Endothelial cell of umbilical vein (primary cell): ENCODE measurements around the gene NFIA. TPM values are rescaled to one million over a fixed set of nuclear protein-coding genes. Genes with fewer than 3 reads are reported as not detected.

Experiments
- BruUV-seq: library from RNA; stranded (reverse); fragments of 400-500 nt; replicated peaks from 2 replicates; lab custom pipeline; 2021; lab: Mats Ljungman, UMichigan
- CTCF ChIA-PET: fragments of 300-600, 350-600 bp; sonication (Branson Sonifier 250); formaldehyde crosslinking; loops from one replicate; lab custom pipeline; 2021; ENCODE audit warnings: antibody characterized with exemption, inconsistent platforms; lab: Charles Lee
- POLR2A ChIA-PET: fragments of 300-600, 350-600 bp; sonication (Branson Sonifier 250); formaldehyde crosslinking; loops from one replicate; lab custom pipeline; 2021; ENCODE audit warnings: antibody characterized with exemption, inconsistent platforms; lab: Charles Lee
- DNase-seq: peaks from one replicate; pipeline ENCODE4 v3.0.0-alpha.2; 2011; ENCODE audit warnings: low read depth, low spot score
- FAIRE-seq: peaks from 2 replicates; lab custom pipeline; 2011; peaks lifted over from hg19 to GRCh38; lab: Jason Lieb, UNC
- H2AFZ ChIP-seq: 2 replicates; pipeline ENCODE4 v1.6.0; 2012; ENCODE audit warnings: low read depth, low read length, control low read depth, inconsistent platforms
- H3K27ac ChIP-seq: 2 replicates; pipeline ENCODE4 v1.5.1; 2011; ENCODE audit warnings: low read depth, mild to moderate bottlenecking, control low read depth, low read length, moderate library complexity; ENCODE audit not compliant: insufficient read depth
- H3K27me3 ChIP-seq, 2 experiments: 2 replicates each; pipeline versions ENCODE4 v1.6.0 to v1.6.1; 2011; ENCODE audit warnings: low read length in 2 of 2, mixed read lengths in 1 of 2; ENCODE audit not compliant: control insufficient read depth in 2 of 2, insufficient read depth in 2 of 2
- H3K36me3 ChIP-seq, 2 experiments: 2 replicates in 1 of 2; 3 replicates in 1 of 2; pipeline ENCODE4 v1.5.1; 2011; ENCODE audit warnings: low read length in 2 of 2, mild to moderate bottlenecking in 1 of 2, moderate library complexity in 1 of 2; ENCODE audit not compliant: control insufficient read depth in 2 of 2, insufficient read depth in 2 of 2; ENCODE audit errors: extremely low read depth in 1 of 2
- H3K4me1 ChIP-seq: 3 replicates; pipeline ENCODE4 v1.5.1; 2011; ENCODE audit warnings: mild to moderate bottlenecking, low read length; ENCODE audit not compliant: control insufficient read depth, insufficient read depth; ENCODE audit errors: extremely low read depth
- H3K4me2 ChIP-seq: 2 replicates; pipeline ENCODE4 v1.6.1; 2011; ENCODE audit warnings: low read length, control low read depth, mixed read lengths; ENCODE audit not compliant: insufficient read depth
- H3K4me3 ChIP-seq, 3 experiments: fragments of 200-600 bp in 1 of 3; sonication (generic), shearing (Covaris generic) in 1 of 3; replicated peaks in 1 of 3; 2 replicates each; pipeline ENCODE4 v1.5.1; 2011 to 2016; ENCODE audit warnings: control low read depth in 3 of 3, low read length in 3 of 3, mild to moderate bottlenecking in 2 of 3, inconsistent platforms in 1 of 3, low read depth in 1 of 3, moderate library complexity in 1 of 3; ENCODE audit not compliant: insufficient read depth in 1 of 3
- H3K79me2 ChIP-seq: 2 replicates; pipeline ENCODE4 v1.6.0; 2012; ENCODE audit warnings: low read length, inconsistent platforms; ENCODE audit not compliant: control insufficient read depth, insufficient read depth
- H3K9ac ChIP-seq: replicated peaks from 2 replicates; pipeline ENCODE3; 2011; ENCODE audit warnings: low read length, control low read depth; ENCODE audit not compliant: insufficient read depth; ENCODE audit errors: extremely low read depth
- H3K9me1 ChIP-seq: replicated peaks from 3 replicates; pipeline ENCODE4 v1.6.0; 2011; ENCODE audit warnings: mild to moderate bottlenecking, low read length; ENCODE audit not compliant: control insufficient read depth, insufficient read depth; ENCODE audit errors: extremely low read depth
- H3K9me3 ChIP-seq: replicated peaks from 2 replicates; pipeline ENCODE4 v1.5.1; 2012; ENCODE audit warnings: low read length, inconsistent platforms; ENCODE audit not compliant: control insufficient read depth, insufficient read depth
- H4K20me1 ChIP-seq: replicated peaks from 2 replicates; pipeline ENCODE3; 2011; ENCODE audit warnings: mild to moderate bottlenecking, low read length; ENCODE audit not compliant: control insufficient read depth, insufficient read depth; ENCODE audit errors: extremely low read depth
- CTCF ChIP-seq, 2 donors: IDR thresholded peaks; 1 replicate in 1 of 2; 2 replicates in 1 of 2; pipeline ENCODE4 v1.5.1; 2011; ENCODE audit warnings: low read length in 2 of 2, mild to moderate bottlenecking in 2 of 2, moderate library complexity in 2 of 2, control low read depth in 1 of 2, inconsistent platforms in 1 of 2, low read depth in 1 of 2; ENCODE audit not compliant: insufficient read depth in 1 of 2; ENCODE audit errors: extremely low read depth in 1 of 2
- EZH2 ChIP-seq: IDR thresholded peaks from 2 replicates; pipeline ENCODE4 v1.6.1; 2012; ENCODE audit warnings: borderline replicate concordance, low read depth, mild to moderate bottlenecking, moderate library complexity, low read length, inconsistent platforms; ENCODE audit not compliant: severe bottlenecking
- FOS ChIP-seq: IDR thresholded peaks from 2 replicates; pipeline ENCODE4 v1.6.1; 2011; ENCODE audit warnings: mild to moderate bottlenecking, low read length, moderate library complexity, borderline replicate concordance; ENCODE audit not compliant: insufficient read depth
- GATA2 ChIP-seq: IDR thresholded peaks from 2 replicates; pipeline ENCODE4 v1.7.0; 2011; ENCODE audit warnings: low read depth, mild to moderate bottlenecking, moderate library complexity, mixed read lengths, low read length; ENCODE audit not compliant: insufficient read length, insufficient read depth
- MYC ChIP-seq: IDR thresholded peaks from one replicate; pipeline ENCODE4 v1.6.1; 2011; ENCODE audit warnings: mild to moderate bottlenecking, low read depth, low read length
- POLR2A ChIP-seq: IDR thresholded peaks from 2 replicates; pipeline ENCODE4 v1.6.1; 2012; ENCODE audit warnings: low read depth, mild to moderate bottlenecking, control low read depth, low read length
- POLR2AphosphoS5 ChIP-seq: IDR thresholded peaks from 2 replicates; pipeline ENCODE4 v1.6.1; 2012; ENCODE audit warnings: low read depth, mild to moderate bottlenecking, control low read depth, low read length, moderate library complexity; ENCODE audit not compliant: insufficient read depth
- dilution Hi-C: fragments of 300-500 bp; cut with MboI; formaldehyde crosslinking; loops from one replicate; pipeline ENCODE4 v1.15.0; 2019; ENCODE audit warnings: low sequenced_read_pairs; ENCODE audit not compliant: extremely low pct_ligation_motif_present
- intact Hi-C: fragments of 100-400 bp; cut with micrococcal nuclease; formaldehyde crosslinking; loops from one replicate; pipeline ENCODE4 v1.10.0; 2022
- polyA plus RNA-seq, 4 experiments: library from polyadenylated mRNA; depleted of rRNA in 3 of 4; stranded (reverse) in 3 of 4; unstranded in 1 of 4; fragments of >200 nt; gene quantifications; 2 replicates each; pipeline versions ENCODE4 v1.2.1 to v1.2.3, GENCODE V29; 2011 to 2012; ENCODE audit warnings: missing spikeins in 1 of 4
- total RNA-seq: library from RNA; stranded (reverse); gene quantifications from 2 replicates; pipeline ENCODE4 v1.2.3, GENCODE V29; 2021
- TF ChIP-seq, protein P1 (sequence below): IDR thresholded peaks from 2 replicates; pipeline ENCODE4 v1.6.1; 2011; ENCODE audit not compliant: insufficient read depth, insufficient read length

The NFIA gene
- total and polyA plus RNA-seq, 2 donors (not counting 3 experiments of a cell fraction or from before 2014, with no cell fraction given) = 25.5 to 47.0 TPM

GRCh38 chr1:61142043-61142440, 59.7 kb downstream of the NFIA start:
- DNase-seq = no peak
- H3K4me1 ChIP-seq = peaks cover 34% of the 10 kb centered on the region
- H3K36me3 ChIP-seq = no peaks in the 10 kb centered on the region
- intact Hi-C loops (loop anchor here (5.0 kb wide), 1 partner anchor 310 kb away; no protein-coding TSS in a partner anchor), dilution Hi-C loops (no loop called here)
- no peak overlapping the region for H3K27ac ChIP-seq
- H2AFZ ChIP-seq = no peak overlapping the region
- CTCF ChIA-PET = interaction anchor here (1.0 to 2.6 kb wide), 3 partner anchors 11 to 92 kb away, joined by 4 to 9 read pairs (median 6); no protein-coding TSS in a partner anchor
- H3K79me2 ChIP-seq = peaks cover 9% of the 10 kb centered on the region
- no peaks in the 10 kb centered on the region for H3K27me3 ChIP-seq
- POLR2A ChIA-PET = no interaction called here
- TF ChIP-seq MYC (no peak), POLR2A (no peak), POLR2AphosphoS5 (no peak), CTCF (IDR thresholded peaks at IDR 0.05; ENCODE audit: extremely low read depth in 1 of 2, insufficient read depth in 1 of 2, low read depth in 1 of 2, low read length in 2 of 2) (no peak), FOS (no peak), GATA2 (no peak), EZH2 (no peak)
- TF ChIP-seq, protein P1, sequence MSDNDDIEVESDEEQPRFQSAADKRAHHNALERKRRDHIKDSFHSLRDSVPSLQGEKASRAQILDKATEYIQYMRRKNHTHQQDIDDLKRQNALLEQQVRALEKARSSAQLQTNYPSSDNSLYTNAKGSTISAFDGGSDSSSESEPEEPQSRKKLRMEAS = no peak
- FAIRE-seq = no peak
- H3K4me2 ChIP-seq = peak overlapping the region; percentile 77
- H4K20me1 ChIP-seq = no peaks in the 10 kb centered on the region
- no peak overlapping the region for H3K4me3 ChIP-seq
- H3K9ac ChIP-seq = no peak overlapping the region
- no TSS peak for BruUV-seq
- H3K9me1 ChIP-seq = no peaks in the 10 kb centered on the region
- no peaks in the 10 kb centered on the region for H3K9me3 ChIP-seq
